Smooth muscle cell (in vitro differentiated cells): Measurements from ENCODE around the gene NPPA. TPM values are rescaled to one million over a fixed set of nuclear protein-coding genes. Genes with fewer than 3 reads are reported as not detected.

Experiments
- DNase-seq: peaks from one replicate; lab custom pipeline; 2025; ENCODE audit not compliant: unreplicated experiment; lab: John Stamatoyannopoulos, UW
- H2AFZ ChIP-seq: fragments of 200-600 bp; sonication (generic); 2 replicates; pipeline ENCODE4 v1.6.0; 2016; ENCODE audit warnings: antibody characterized with exemption, low read depth, mild to moderate bottlenecking
- H3F3A ChIP-seq: fragments of 200-600 bp; sonication (generic); 2 replicates; pipeline ENCODE4 v1.6.0; 2017; ENCODE audit warnings: antibody characterized with exemption, low read depth
- H3K27ac ChIP-seq: fragments of 200-600 bp; sonication (generic); 2 replicates; pipeline ENCODE4 v1.5.1; 2016; ENCODE audit warnings: low read depth, mild to moderate bottlenecking
- H3K27me3 ChIP-seq: fragments of 200-600 bp; sonication (generic); 2 replicates; pipeline ENCODE4 v1.6.1; 2016; ENCODE audit warnings: low read depth, mild to moderate bottlenecking
- H3K36me3 ChIP-seq: fragments of 200-600 bp; sonication (generic); 2 replicates; pipeline ENCODE4 v1.5.1; 2016; ENCODE audit warnings: low read depth
- H3K4me1 ChIP-seq: fragments of 200-600 bp; sonication (generic); 2 replicates; pipeline ENCODE4 v1.5.1; 2016; ENCODE audit warnings: low read depth
- H3K4me2 ChIP-seq: fragments of 200-600 bp; sonication (generic); 2 replicates; pipeline ENCODE4 v1.6.0; 2016; ENCODE audit warnings: mild to moderate bottlenecking
- H3K4me3 ChIP-seq: fragments of 200-600 bp; sonication (generic); 2 replicates; pipeline ENCODE4 v1.5.1; 2016; ENCODE audit warnings: mild to moderate bottlenecking
- H3K79me2 ChIP-seq: fragments of 200-600 bp; sonication (generic); 2 replicates; pipeline ENCODE4 v1.6.0; 2016; ENCODE audit warnings: low read depth, mild to moderate bottlenecking
- H3K9ac ChIP-seq: fragments of 200-600 bp; sonication (generic); 2 replicates; pipeline ENCODE4 v1.6.0; 2016; ENCODE audit warnings: low read depth
- H3K9me3 ChIP-seq: fragments of 200-600 bp; sonication (generic); replicated peaks from 2 replicates; pipeline ENCODE4 v1.5.1; 2016; ENCODE audit warnings: low read depth
- H4K20me1 ChIP-seq: fragments of 200-600 bp; sonication (generic); 2 replicates; pipeline ENCODE4 v1.6.0; 2016; ENCODE audit warnings: low read depth
- CTCF ChIP-seq: fragments of 200-600 bp; sonication (generic); IDR thresholded peaks from 2 replicates; pipeline ENCODE4 v1.5.1; 2017; ENCODE audit warnings: borderline replicate concordance, mild to moderate bottlenecking, antibody characterized with exemption; ENCODE audit not compliant: insufficient read depth, poor library complexity, severe bottlenecking
- WGBS: methylation state at CpG from one replicate; pipeline ENCODE4 v1.1.7; 2016; ENCODE audit warnings: low lambda C conversion rate; 5-methylcytosine and 5-hydroxymethylcytosine counted together
- polyA plus RNA-seq: library from polyadenylated mRNA; unstranded; fragments of >200 nt; fragmentation: Nextera tagmentation; extraction: Ambion mirVana; gene quantifications from 2 replicates; pipeline ENCODE4 v1.2.1, GENCODE V29; 2016
- total RNA-seq: library from RNA; depleted of rRNA; stranded (reverse); fragments of >200 nt; gene quantifications from 2 replicates; pipeline ENCODE4 v1.2.3, GENCODE V29; 2014

The NPPA gene
- total and polyA plus RNA-seq, 2 experiments from 2014 or later: 0.48 TPM; not detected in 1

- Histone ChIP-seq H3K4me2 (no peak overlapping the region), H3F3A (no peaks in the 10 kb centered on the region), H3K9me3 (no peaks in the 10 kb centered on the region), H3K27me3 (no peaks in the 10 kb centered on the region), H3K9ac (no peak overlapping the region), H2AFZ (no peak overlapping the region), H3K27ac (no peak overlapping the region), H3K79me2 (no peaks in the 10 kb centered on the region), H3K36me3 (no peaks in the 10 kb centered on the region), H3K4me3 (no peak overlapping the region), H3K4me1 (no peaks in the 10 kb centered on the region), H4K20me1 (no peaks in the 10 kb centered on the region)
- 84% methylated on average over 6 of the region's 6 CpGs for whole genome bisulfite sequencing
- no peak for DNase-seq
- no peak for TF ChIP-seq CTCF
These were observed 31.3 kb upstream of the NPPA start for GRCh38 chr1:11878891-11879190.

GRCh38 chr1:11878081-11878890 is 30.7 kb upstream of the NPPA start:
- Histone ChIP-seq H3K4me2 (no peak overlapping the region), H2AFZ (no peak overlapping the region), H3K36me3 (no peaks in the 10 kb centered on the region), H3K27ac (no peak overlapping the region), H3K9ac (no peak overlapping the region), H3K4me3 (no peak overlapping the region), H3K9me3 (no peaks in the 10 kb centered on the region), H3K79me2 (no peaks in the 10 kb centered on the region), H3K27me3 (no peaks in the 10 kb centered on the region), H3K4me1 (no peaks in the 10 kb centered on the region), H4K20me1 (no peaks in the 10 kb centered on the region), H3F3A (no peaks in the 10 kb centered on the region)
- DNase-seq: no peak
- TF ChIP-seq CTCF: no peak
- WGBS: 91% methylated on average over 31 of the region's 31 CpGs

- H3K4me1 ChIP-seq: no peaks in the 10 kb centered on the region
- no peaks in the 10 kb centered on the region for H3K36me3 ChIP-seq
- no peaks in the 10 kb centered on the region for H3K27me3 ChIP-seq
- no peaks in the 10 kb centered on the region for H4K20me1 ChIP-seq
- H3K27ac ChIP-seq: no peak overlapping the region
- H3K4me2 ChIP-seq: no peak overlapping the region
- DNase-seq: no peak
- H3K4me3 ChIP-seq: no peak overlapping the region
- no peak for TF ChIP-seq CTCF
- no peaks in the 10 kb centered on the region for H3F3A ChIP-seq
- no peaks in the 10 kb centered on the region for H3K79me2 ChIP-seq
- no peak overlapping the region for H2AFZ ChIP-seq
- no peak overlapping the region for H3K9ac ChIP-seq
- H3K9me3 ChIP-seq: no peaks in the 10 kb centered on the region
- WGBS: 84% methylated on average over 6 of the region's 6 CpGs
These were observed 29.5 kb upstream of the NPPA start for GRCh38 chr1:11877074-11877473.

- Histone ChIP-seq H3K4me1 (no peaks in the 10 kb centered on the region), H3K4me3 (no peak overlapping the region), H3F3A (no peaks in the 10 kb centered on the region), H3K27ac (no peak overlapping the region), H3K9me3 (no peaks in the 10 kb centered on the region), H3K27me3 (no peaks in the 10 kb centered on the region), H2AFZ (no peak overlapping the region), H3K4me2 (no peak overlapping the region), H4K20me1 (no peaks in the 10 kb centered on the region), H3K79me2 (no peaks in the 10 kb centered on the region), H3K9ac (no peak overlapping the region), H3K36me3 (no peaks in the 10 kb centered on the region)
- TF ChIP-seq CTCF: no peak
- WGBS: 90% methylated on average over 10 of the region's 10 CpGs
- DNase-seq: no peak
These were observed 27.5 kb upstream of the NPPA start for GRCh38 chr1:11875094-11875493.
